Heart right ventricle (tissue), 16 donors: ENCODE measurements around the gene COL13A1. TPM values are rescaled to one million over a fixed set of nuclear protein-coding genes. Genes with fewer than 3 reads are reported as not detected.

Experiments
- ATAC-seq, 8 donors: fragments of 200-7000 bp; cut with Tn5 transposase; one replicate each; pipeline ENCODE4 v1.9.1; 2020; ENCODE audit warnings: mild to moderate bottlenecking in 8 of 8, moderate library complexity in 8 of 8, moderate number of reproducible peaks in 1 of 8
- DNase-seq, 2 donors: peaks; one replicate each; pipeline ENCODE4 v3.0.0-alpha.2; 2020
- H3K27ac ChIP-seq, 10 donors: fragments of 200-600 bp; sonication (generic) in 2 of 10; one replicate each; pipeline versions ENCODE4 v1.5.0 to v1.8.0; 2020 to 2022; ENCODE audit warnings: mild to moderate bottlenecking in 3 of 10
- H3K27me3 ChIP-seq, 7 donors: fragments of 200-600 bp; one replicate each; pipeline ENCODE4 v1.8.0; 2021 to 2022; ENCODE audit warnings: mild to moderate bottlenecking in 2 of 7
- H3K36me3 ChIP-seq, 9 donors: fragments of 200-600 bp; sonication (generic) in 1 of 9; one replicate each; pipeline versions ENCODE4 v1.5.0 to v1.8.0; 2020 to 2022; ENCODE audit warnings: mild to moderate bottlenecking in 2 of 9
- H3K4me1 ChIP-seq, 9 donors: fragments of 200-600 bp; sonication (generic) in 1 of 9; one replicate each; pipeline versions ENCODE4 v1.5.0 to v1.8.0; 2020 to 2022; ENCODE audit warnings: mild to moderate bottlenecking in 4 of 9
- H3K4me3 ChIP-seq, 10 donors: fragments of 200-600 bp; sonication (generic) in 2 of 10; one replicate each; pipeline versions ENCODE4 v1.5.0 to v1.8.0; 2020 to 2022; ENCODE audit warnings: mild to moderate bottlenecking in 7 of 10, moderate library complexity in 2 of 10
- H3K9me3 ChIP-seq, 11 donors: fragments of 200-600 bp in 10 of 11; sonication (generic) in 2 of 11; one replicate each; pipeline versions ENCODE4 v1.5.0 to v1.8.0; 2013 to 2022; ENCODE audit warnings: mild to moderate bottlenecking in 2 of 11, control low read depth in 1 of 11, moderate library complexity in 1 of 11
- CTCF ChIP-seq, 9 donors: fragments of 200-600 bp; sonication (generic) in 2 of 9; IDR thresholded peaks; one replicate each; pipeline versions ENCODE4 v1.5.0 to v1.8.0; 2021 to 2022; ENCODE audit warnings: antibody characterized with exemption in 9 of 9, mild to moderate bottlenecking in 5 of 9, moderate library complexity in 1 of 9
- WGBS, 2 donors: extraction: QIAGEN DNeasy Blood & Tissue Kit; methylation state at CpG; one replicate each; pipeline ENCODE4 v1.1.7; 2013; ENCODE audit warnings: inconsistent platforms in 1 of 2; 5-methylcytosine and 5-hydroxymethylcytosine counted together
- intact Hi-C, 10 donors: fragments of 100-400 bp; cut with DNase I; formaldehyde crosslinking; loops; one replicate each; pipeline versions ENCODE4 v1.11.1 to v1.14.2; 2022
- polyA plus RNA-seq, 2 donors: library from polyadenylated mRNA; stranded (reverse); fragments of 200-250 nt; gene quantifications; one replicate each; pipeline ENCODE4 v1.2.3, GENCODE V29; 2013
- total RNA-seq, 10 donors: library from RNA; stranded (reverse); fragmentation: NEBNext Ultra II Directional in 3 of 10; extraction: Animal tissue kit (Norgen Biotek cat#: 25700) in 3 of 10; gene quantifications; one replicate each; pipeline versions ENCODE4 v1.2.1 to v1.2.4, GENCODE V29; 2021 to 2023
- donor health status: Arrhythmogenic right ventricular cardiomyopathy.
- donor health status: ischemic (EF 13 %, LVEDD 7.1; RV severe dilation, severe dysfunction).
- donor health status: healthy with polysubstance abuse.
- donor health status: DM: no; HTN: yes; CAD: no.
- donor health status: DM: no; HTN: no; CAD: no.
- donor health status: ischemic (EF 25% LVEDD 6.9; RV normal size, moderate dysfunction).
- donor health status: ischemic (EF 25% LVEDD 5.7; RV mildly dilated, moderate dysfunction).
- donor health status: healthy.
- donor health status: DM: yes; HTN: yes; CAD: no.
- donor health status: Ischemic cardiomyopathy.
- donor health status: ischemic (EF 35%, LVEDD 5.7; RV mildly dilated, moderate dysfunction).
- donor health status: nonischemic (EF 11% LVEDD 7.7; RV severe dilation, severe dysfunction).
- donor health status: DM: yes; HTN: yes; CAD: no.
- donor health status: PGD.
- donor health status: ischemic (EF 29% LVEDD 5.4; RV normal size, mild dysfunction).
- donor health status: nonischemic (EF 23%, LVEDD 6.1; RV moderate dilation, normal function).

Gene COL13A1
- total and polyA plus RNA-seq, 12 donors, result 0.70 to 6.8 (median 2.7) TPM

- 91 to 95% methylated on average over 10 of the region's 10 CpGs for WGBS, 2 donors
- DNase-seq (no peak), ATAC-seq (no peak)
- Histone ChIP-seq H3K4me1 (peaks cover 0 to 12% (median 3%) of the 10 kb centered on the region in 9 donors), H3K36me3 (no peaks in the 10 kb centered on the region), H3K27me3 (no peaks in the 10 kb centered on the region), H3K9me3 (no peaks in the 10 kb centered on the region), H3K27ac (no peak overlapping the region), H3K4me3 (no peak overlapping the region)
- intact Hi-C loops, result no loop called here
- TF ChIP-seq CTCF (IDR thresholded peaks at IDR 0.05), result no peak
Observed at GRCh38 chr10:69897999-69898398, 96.3 kb downstream of the COL13A1 start.

GRCh38 chr10:69898524-69898923 is 96.8 kb downstream of the COL13A1 start:
- intact Hi-C loops, result no loop called here
- Histone ChIP-seq H3K4me3 (no peak overlapping the region), H3K4me1 (peaks cover 0 to 12% (median 3%) of the 10 kb centered on the region in 9 donors), H3K9me3 (no peaks in the 10 kb centered on the region), H3K27me3 (no peaks in the 10 kb centered on the region), H3K27ac (no peak overlapping the region), H3K36me3 (no peaks in the 10 kb centered on the region)
- no peak for ATAC-seq
- TF ChIP-seq CTCF (IDR thresholded peaks at IDR 0.05), result no peak
- DNase-seq, result no peak
- WGBS, 2 donors, result 82 to 83% methylated on average over 10 of the region's 10 CpGs

- H3K36me3 ChIP-seq, result no peaks in the 10 kb centered on the region
- no peak for DNase-seq
- ATAC-seq, result no peak
- no peaks in the 10 kb centered on the region for H3K9me3 ChIP-seq
- peaks cover 0 to 12% (median 3%) of the 10 kb centered on the region in 9 donors for H3K4me1 ChIP-seq
- 94 to 98% methylated on average over 2 of the region's 2 CpGs for WGBS, 2 donors
- no peaks in the 10 kb centered on the region for H3K27me3 ChIP-seq
- no peak overlapping the region for H3K4me3 ChIP-seq
- H3K27ac ChIP-seq, result no peak overlapping the region
- TF ChIP-seq CTCF (IDR thresholded peaks at IDR 0.05), result no peak
- intact Hi-C loops, result no loop called here
Observed at GRCh38 chr10:69898941-69899340, 97.2 kb downstream of the COL13A1 start.

- H3K9me3 ChIP-seq, result no peaks in the 10 kb centered on the region
- H3K4me3 ChIP-seq, result no peak overlapping the region
- H3K36me3 ChIP-seq, result no peaks in the 10 kb centered on the region
- no peak for DNase-seq
- no peaks in the 10 kb centered on the region for H3K27me3 ChIP-seq
- peak in 2 of 8 donors; percentile 30 to 56 for ATAC-seq
- H3K4me1 ChIP-seq, result peaks cover 0 to 12% (median 3%) of the 10 kb centered on the region in 9 donors
- 79 to 85% methylated on average over 12 of the region's 12 CpGs for WGBS, 2 donors
- H3K27ac ChIP-seq, result no peak overlapping the region
- intact Hi-C loops, result no loop called here
- TF ChIP-seq CTCF (IDR thresholded peaks at IDR 0.05), result no peak
Observed at GRCh38 chr10:69899727-69900595, 98.3 kb downstream of the COL13A1 start.
